GM12865 (cell line): ENCODE measurements around the gene DGKZ.

ENCODE experiments used
- DNase-seq: peaks from one replicate; pipeline ENCODE4 v3.0.0; 2010; ENCODE audit warnings: low read depth
- H3K4me3 ChIP-seq: 2 replicates; pipeline ENCODE4 v1.5.1; 2011; ENCODE audit warnings: mild to moderate bottlenecking, low read depth, low read length, control low read depth
- TF ChIP-seq, protein P1 (sequence below): IDR thresholded peaks from 2 replicates; pipeline ENCODE4 v1.5.1; 2011; ENCODE audit warnings: low read length, control low read depth, low read depth, inconsistent platforms; ENCODE audit not compliant: insufficient read depth; ENCODE audit errors: missing control alignments

The DGKZ gene

DNA sequence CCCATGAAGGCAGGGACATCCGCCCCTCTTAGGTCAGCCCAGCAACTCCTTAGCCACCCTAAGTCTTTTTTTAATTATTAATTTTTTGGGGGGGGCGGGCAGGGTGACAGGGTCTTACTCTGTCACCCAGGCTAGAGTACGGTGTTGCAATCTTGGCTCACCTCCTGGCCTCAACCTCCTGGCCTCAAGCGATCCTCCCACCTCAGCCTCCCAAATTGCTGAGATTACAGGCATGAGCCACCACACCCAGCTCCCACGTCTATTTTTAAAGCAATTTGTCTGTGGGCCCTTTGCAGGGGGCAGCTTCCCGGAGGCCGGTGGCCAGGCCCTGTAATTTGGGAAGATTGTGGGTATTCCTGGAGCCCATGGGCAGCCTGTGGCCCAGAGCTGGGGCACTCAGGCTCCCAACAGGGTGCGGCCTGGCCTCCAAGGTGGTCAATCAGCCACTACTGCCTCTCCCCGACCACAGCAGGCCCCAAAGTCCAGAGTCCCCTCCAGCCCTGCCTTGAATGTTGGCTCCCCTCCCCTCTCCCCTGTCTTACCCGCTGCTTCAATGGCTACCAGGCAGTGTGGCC lies 42.6 kb upstream of the DGKZ start:
- DNase-seq = no peak
- H3K4me3 ChIP-seq = no peak overlapping the region
- TF ChIP-seq, protein P1, sequence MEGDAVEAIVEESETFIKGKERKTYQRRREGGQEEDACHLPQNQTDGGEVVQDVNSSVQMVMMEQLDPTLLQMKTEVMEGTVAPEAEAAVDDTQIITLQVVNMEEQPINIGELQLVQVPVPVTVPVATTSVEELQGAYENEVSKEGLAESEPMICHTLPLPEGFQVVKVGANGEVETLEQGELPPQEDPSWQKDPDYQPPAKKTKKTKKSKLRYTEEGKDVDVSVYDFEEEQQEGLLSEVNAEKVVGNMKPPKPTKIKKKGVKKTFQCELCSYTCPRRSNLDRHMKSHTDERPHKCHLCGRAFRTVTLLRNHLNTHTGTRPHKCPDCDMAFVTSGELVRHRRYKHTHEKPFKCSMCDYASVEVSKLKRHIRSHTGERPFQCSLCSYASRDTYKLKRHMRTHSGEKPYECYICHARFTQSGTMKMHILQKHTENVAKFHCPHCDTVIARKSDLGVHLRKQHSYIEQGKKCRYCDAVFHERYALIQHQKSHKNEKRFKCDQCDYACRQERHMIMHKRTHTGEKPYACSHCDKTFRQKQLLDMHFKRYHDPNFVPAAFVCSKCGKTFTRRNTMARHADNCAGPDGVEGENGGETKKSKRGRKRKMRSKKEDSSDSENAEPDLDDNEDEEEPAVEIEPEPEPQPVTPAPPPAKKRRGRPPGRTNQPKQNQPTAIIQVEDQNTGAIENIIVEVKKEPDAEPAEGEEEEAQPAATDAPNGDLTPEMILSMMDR = no peak

DNA sequence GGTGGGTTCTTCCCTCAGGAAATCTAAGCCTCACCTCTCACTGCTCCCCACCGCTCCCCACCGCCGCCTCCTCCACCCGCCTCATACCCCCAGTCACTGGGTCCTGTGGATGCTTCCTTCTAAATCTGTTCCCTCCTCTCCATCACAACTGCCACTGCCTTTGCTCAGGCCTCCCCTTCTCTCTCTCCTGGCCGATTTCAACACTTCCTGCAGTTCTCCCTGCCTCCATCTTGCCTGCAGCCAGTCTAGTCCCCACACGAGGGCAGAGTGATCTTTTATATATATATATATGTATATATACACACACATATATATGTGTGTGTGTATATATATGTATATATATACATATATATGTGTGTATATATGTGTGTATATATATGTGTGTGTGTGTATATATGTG lies 42.0 kb upstream of the DGKZ start:
- DNase-seq = peak; percentile 40
- TF ChIP-seq, protein P1 = no peak
- H3K4me3 ChIP-seq = no peak overlapping the region

DNA sequence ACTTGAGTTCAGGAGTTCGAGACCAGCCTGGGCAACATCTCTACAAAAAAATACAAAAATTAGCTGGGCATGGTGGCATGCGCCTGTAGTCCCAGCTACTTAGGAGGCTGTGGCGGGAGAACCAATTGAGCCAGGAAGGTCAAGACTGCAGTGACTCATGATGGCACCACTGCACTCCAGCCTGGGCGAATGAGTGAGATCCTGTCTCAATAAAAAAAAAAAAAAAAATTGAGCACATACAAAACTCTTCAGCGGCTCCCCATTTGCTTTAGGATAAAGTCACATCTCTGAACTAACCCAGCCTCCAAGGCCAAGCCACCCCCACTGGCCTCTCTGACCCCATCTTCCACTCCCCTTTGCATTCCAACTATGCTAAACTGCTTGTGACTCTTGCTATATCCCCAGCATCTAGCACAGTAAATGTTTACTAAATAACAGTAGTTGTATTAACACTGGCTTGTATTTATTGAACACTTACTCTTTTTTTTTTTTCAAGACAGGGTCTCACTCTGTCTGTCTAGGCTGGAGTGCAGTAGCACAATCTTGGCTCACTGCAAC lies 40.9 kb upstream of the DGKZ start:
- TF ChIP-seq, protein P1 = no peak
- no peak for DNase-seq
- no peak overlapping the region for H3K4me3 ChIP-seq

DNA sequence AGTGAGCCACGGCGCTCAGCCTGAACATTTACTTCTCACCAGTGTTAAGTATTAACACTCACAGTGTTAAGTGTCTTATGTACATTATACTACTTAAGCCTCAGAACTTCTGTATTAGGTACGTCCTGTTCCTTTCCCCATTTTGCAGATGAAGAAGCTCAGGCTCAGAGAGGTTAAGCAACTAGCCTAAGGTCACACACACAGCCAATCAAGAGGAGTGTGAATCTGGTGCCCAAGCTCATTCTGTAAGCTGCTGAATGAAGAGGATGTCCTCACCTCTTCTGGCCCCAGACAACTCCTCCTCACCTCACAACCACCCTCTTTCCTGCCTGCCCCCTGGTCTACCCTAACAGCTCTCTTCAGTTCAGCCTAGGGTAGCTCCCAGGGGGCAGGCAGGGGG lies 39.9 kb upstream of the DGKZ start:
- H3K4me3 ChIP-seq = no peak overlapping the region
- no peak for DNase-seq
- TF ChIP-seq, protein P1 = no peak

DNA sequence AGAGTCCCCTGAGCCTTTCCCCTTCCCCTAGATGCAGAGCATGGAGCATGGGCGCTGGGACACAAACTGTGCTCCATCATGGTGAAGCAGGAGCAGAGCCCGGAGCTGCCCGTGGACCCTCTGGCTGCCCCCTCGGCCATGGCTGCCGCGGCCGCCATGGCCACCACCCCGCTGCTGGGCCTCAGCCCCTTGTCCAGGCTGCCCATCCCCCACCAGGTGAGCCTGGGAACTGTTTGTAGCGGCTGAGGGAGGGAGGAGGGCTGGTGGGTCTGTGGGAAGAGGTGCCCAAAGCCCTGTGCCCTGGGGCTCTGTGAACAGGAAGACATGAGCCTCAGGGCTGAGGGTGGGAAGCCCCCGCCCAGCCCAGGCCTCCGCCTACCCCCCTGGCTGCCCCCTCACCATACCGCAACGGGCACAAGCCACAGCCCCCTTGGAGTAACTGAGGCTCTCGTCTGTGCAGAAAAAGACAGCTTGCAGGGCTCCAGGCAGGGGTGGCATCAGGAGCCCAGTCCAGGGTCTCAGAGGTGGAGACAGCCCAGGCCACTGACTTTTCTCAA lies 39.4 kb upstream of the DGKZ start:
- TF ChIP-seq, protein P1 = no peak
- no peak overlapping the region for H3K4me3 ChIP-seq
- DNase-seq = no peak

DNA sequence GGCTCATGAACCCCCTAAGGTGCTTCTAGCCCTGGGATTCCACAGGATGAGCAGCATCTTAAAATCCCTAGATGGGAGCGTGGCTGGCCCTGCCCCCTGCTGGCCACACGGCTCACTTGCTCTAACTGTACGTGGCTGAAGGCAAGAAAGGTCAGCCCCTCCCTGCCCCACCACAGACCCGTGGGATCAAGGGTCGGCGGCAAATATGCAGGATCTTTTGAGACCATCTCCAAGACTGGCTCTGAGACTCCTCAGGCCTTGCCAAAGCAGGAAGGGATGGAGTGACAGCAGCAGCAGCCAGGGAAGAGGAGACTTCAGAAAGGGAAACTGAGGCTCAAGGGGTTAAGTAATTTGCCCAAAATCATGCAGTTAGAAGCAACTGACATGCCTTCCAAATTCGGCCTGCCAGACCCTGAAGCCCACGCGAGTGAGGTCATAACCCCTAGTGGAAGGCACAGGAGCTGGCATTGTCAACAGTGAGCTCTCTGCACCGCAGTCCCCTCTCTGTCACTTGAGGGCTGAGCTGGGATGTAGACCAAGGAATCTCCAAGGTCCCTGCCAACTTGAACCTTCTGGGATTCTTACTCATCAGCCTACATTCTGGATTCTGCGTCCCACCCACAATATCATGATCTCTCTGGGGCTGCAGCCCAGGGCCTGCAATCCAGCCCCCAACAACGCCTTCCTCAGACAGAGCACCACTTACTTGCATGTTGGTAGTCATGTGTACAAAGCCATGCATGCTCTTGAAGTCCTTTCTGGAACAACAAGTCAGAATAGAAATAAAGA lies 38.4 kb upstream of the DGKZ start:
- no peak overlapping the region for H3K4me3 ChIP-seq
- DNase-seq = peak; percentile 82
- TF ChIP-seq, protein P1 = peak; percentile 89
